K562 (cell line): ENCODE data around the gene PLIN5.

ENCODE experiments used
- E2F8 ChIP-seq: fragments of 450-650 bp; IDR thresholded peaks from 2 replicates; pipeline ENCODE4 v1.7.1; 2018; ENCODE audit warnings: mild to moderate bottlenecking, low read depth; ENCODE audit not compliant: partially characterized antibody
- JUN ChIP-seq, 2 experiments: sonication (generic) in 1 of 2; formaldehyde crosslinking in 1 of 2; IDR thresholded peaks; 2 replicates each; pipeline versions ENCODE4 v1.6.1 to v1.8.0; 2012 to 2022; ENCODE audit warnings: borderline replicate concordance in 2 of 2, mild to moderate bottlenecking in 2 of 2, improper control_type of control experiment in 1 of 2, low read depth in 1 of 2, low read length in 1 of 2, missing genetic modification reagents in 1 of 2
- RBM25 ChIP-seq: fragments of 200-400 bp; formaldehyde crosslinking; IDR thresholded peaks from 2 replicates; pipeline ENCODE4 v1.6.1; 2018; ENCODE audit warnings: low read length, low read depth, moderate library complexity; ENCODE audit not compliant: severe bottlenecking
- SLC30A9 ChIP-seq: fragments of 250-450 bp; sonication (Bioruptor Pico); IDR thresholded peaks from 2 replicates; pipeline ENCODE4 v1.8.0; 2022; ENCODE audit warnings: mild to moderate bottlenecking, moderate library complexity
- TCF15 ChIP-seq: fragments of 250-450 bp; sonication (Bioruptor Pico); IDR thresholded peaks from 2 replicates; pipeline ENCODE4 v1.8.0; 2022; ENCODE audit warnings: moderate library complexity, mild to moderate bottlenecking, inconsistent platforms
- ZBTB49 ChIP-seq: sonication (generic); formaldehyde crosslinking; IDR thresholded peaks from 2 replicates; pipeline ENCODE4 v1.8.0; 2022; ENCODE audit warnings: missing genetic modification reagents, mild to moderate bottlenecking, borderline replicate concordance

DNA sequence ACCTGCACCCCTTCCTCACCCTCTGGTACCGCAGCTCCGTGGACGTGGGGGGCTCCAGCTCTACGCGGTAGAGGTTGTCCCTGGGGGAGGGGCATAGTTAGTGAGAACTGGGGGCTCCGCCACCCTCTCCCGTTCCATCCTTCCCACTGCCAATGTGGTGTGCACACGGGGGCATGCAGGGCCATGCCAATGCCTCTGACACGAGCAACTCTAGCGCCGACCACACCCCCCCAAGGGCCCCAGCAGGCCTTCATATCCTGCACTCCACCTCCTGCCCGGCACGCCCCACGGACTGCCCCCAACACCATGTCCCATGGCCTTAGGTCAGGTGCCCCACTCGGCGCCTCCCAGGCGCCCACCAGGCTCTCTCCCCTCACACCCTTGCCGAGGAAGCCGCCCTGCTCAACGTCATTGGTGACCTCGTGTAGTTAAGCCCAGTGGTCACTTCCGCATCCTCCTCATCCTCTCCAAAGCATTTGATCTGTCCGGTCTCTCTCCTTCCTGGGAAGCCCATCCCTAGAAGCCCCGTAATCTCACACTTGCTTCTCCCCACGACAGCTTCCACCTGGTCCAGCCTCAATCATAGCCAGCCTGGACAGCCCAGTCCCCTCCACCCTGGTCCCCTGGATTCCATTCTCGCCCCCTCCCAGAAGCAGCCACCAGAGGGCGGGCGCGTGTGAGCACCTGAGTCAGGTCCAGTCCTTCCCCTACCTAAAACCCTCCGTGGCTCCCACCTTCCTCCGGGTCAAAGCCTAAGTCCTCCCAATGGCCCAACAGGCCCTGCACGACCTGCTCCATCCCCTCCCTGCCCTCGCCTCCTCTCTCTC, 22.3 kb upstream of the PLIN5 start:
- TF ChIP-seq E2F8 (no peak), ZBTB49 (CRISPR knock-in tag) (no peak), SLC30A9 (CRISPR knock-in tag) (no peak), RBM25 (peak; percentile 71), TCF15 (CRISPR knock-in tag) (no peak), JUN (IDR thresholded peaks at IDR 0.05; ENCODE audit: borderline replicate concordance, low read depth, low read length) (no peak), JUN (CRISPR knock-in tag; IDR thresholded peaks at IDR 0.05; ENCODE audit: borderline replicate concordance) (0 out of 2 replicates have a peak, but pooled peaks have one; percentile 44)
